ENCODE results near the gene PDXDC1.
"Not testable (repeated sequence)": the region's sequence is repeated elsewhere in the genome, so short reads cannot be mapped to it uniquely, and the experiment has no call there.

The PDXDC1 gene

GRCh38 chr16:15135483-15136360, 160.9 kb downstream of the PDXDC1 start:
- not testable (repeated sequence) for DNase-seq

DNA sequence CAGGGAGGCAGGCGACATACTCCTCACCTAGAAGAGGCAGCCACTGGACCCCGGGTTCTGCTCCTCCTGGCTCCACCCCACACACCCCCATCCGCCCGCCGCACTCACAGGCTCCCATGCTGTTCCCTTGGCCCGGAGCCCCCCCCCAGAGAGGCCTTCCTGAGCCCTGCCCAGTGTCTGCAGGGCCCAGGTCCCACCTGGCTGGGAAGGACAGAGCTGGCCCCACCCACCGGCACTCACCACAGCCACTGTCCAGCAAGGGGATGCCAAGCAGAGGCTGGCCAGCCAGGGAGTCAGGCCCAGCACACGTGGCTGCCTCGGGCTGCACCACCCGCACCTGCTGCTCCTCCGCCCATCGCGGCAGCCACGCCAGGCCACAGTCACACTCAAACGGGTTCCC, 162.7 kb downstream of the PDXDC1 start:
- DNase-seq: not testable (repeated sequence)

- not testable (repeated sequence) for DNase-seq
These were observed 165.9 kb downstream of the PDXDC1 start for GRCh38 chr16:15140444-15141365.

GRCh38 chr16:15141586-15141985, 166.8 kb downstream of the PDXDC1 start:
- no peak for DNase-seq

GRCh38 chr16:15142107-15142890, 167.5 kb downstream of the PDXDC1 start:
- DNase-seq: not testable (repeated sequence)

DNA sequence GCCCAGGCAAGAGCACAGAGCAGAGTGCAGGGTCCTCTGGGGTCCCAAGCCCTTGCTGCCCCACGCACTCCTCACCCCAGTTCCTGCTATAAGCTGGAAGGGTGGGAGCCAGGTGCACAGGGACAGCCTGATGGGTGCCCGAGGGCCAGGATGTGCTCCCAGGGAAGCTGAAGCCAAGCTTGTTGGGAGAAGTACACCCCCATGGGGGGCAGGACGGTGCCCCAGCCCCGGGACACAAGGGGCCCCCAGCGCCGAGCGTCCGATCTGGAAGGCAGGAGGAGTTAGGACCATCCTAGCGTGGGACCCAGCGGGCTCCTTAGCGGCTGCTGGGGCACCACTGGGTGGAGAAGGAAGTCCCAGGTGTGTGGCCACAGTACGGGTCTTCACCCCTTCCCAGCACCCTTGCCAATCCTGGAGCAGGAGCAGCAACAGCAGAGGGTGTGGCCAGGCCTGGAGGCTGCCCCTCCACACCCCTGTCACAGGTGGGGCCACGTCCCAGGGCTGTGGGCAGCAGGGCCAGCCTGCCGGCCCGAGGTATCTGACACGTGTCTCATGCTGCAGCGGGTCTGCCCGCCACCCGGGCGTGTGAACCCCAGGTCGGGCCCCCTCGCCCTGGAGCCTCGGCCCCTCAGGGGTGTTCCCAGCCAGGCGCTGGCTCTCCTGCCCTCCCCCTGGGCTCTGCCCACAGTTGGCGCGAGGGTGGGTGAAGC, 168.2 kb downstream of the PDXDC1 start:
- DNase-seq: not testable (repeated sequence)

- DNase-seq: not testable (repeated sequence)
These were observed 168.8 kb downstream of the PDXDC1 start for GRCh38 chr16:15143601-15144091.

- DNase-seq: not testable (repeated sequence)
These were observed 169.3 kb downstream of the PDXDC1 start for GRCh38 chr16:15144092-15144631.

DNA sequence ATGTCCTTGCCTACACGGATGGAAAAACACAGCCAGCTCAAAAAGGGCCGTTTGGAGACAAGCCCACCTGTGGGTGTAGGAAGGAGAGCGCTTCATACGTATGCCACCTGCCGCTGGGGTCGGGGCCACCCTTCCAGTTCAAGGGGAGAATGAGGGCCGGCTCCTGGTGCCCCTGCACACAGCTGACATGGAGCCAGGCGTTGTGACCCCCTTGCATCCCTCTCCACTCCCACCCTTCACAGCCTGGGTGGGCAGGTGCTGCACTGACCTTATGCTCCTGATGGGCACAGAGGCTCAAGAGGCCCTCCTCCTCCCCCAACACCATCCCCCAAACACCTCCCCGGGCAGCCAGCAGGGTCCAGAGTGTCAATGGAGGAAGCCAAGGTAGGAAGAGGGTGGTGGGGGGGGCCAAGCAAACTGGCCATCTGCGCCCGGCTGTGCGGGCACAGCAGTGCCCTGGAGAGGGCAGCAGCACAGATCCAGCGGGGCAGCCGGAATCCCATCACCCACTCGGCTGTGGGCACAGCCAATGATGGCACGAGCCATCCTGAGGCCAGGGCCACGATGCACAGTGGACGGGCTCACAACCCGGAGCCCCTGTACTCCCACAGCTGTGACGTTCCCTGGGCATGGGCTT, 170.1 kb downstream of the PDXDC1 start:
- not testable (repeated sequence) for DNase-seq

GRCh38 chr16:15145418-15146263, 170.8 kb downstream of the PDXDC1 start:
- DNase-seq: not testable (repeated sequence)

DNA sequence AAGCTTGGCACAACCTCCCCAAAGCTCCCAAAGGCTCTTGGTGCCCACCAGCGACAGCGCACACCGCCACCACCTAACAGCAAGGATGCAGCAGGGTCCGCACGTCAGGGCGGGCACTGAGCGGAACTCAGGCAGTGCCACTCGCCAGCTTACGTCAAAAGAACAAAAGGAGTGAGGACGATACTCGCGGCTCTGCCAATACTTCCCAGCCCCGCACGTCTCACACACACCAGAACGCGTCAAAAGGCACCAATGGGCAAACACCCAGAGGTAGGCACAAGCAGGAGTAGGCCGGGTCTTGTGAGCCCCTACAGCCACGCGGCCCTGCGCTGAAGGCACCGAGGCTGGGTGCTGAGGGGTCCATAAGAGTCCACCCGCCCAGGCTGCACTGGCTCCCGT, 171.4 kb downstream of the PDXDC1 start:
- not testable (repeated sequence) for DNase-seq

GRCh38 chr16:15148831-15149230, 174.0 kb downstream of the PDXDC1 start:
- not testable (repeated sequence) for DNase-seq

GRCh38 chr16:15149260-15149659, 174.4 kb downstream of the PDXDC1 start:
- DNase-seq: not testable (repeated sequence)

- DNase-seq: not testable (repeated sequence)
These were observed 179.2 kb downstream of the PDXDC1 start for GRCh38 chr16:15154005-15154404.

DNA sequence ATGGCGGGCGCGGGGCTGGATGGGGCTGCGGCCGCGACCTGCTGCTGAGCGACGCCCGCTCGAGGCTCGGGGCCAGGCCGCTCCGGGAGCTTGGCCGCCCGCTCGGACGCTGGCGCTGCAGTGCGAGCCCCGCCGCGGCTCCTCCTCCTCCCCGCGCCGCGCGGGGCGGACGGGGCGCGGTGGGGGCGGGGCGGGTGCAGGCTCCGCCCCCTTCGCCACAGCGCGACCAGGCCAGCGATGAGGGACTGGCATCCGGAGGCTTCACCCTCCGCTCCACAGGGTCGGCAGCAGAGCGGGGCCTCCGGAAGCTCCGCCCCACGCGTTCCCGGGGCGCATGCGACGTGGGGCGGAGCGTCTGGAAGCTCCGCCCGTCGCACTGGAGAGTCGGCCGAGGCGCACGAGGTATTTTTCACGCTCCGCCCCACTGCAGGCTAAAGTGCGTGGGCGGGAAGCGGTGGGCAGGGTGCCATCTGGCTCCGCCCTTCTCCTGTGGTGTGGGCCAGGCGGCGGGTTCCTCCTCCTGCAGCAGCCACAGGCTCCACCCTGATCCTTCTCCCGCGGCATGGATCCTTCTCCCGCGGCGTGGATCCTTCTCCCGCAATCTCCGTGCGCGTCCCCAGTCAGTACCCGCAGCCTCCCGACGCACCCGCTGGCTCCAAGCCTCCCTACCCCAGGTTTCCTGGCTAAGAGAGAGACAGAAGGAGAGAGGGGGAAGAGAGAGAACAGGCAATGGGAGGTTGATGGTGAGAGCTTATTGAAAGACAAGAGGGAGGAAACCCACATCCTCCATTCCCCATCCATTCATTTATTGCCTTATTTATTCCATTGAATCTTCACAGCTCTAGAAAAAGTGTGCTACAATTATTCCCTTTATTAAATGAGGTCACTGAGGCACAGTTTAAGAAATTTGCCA, 180.1 kb downstream of the PDXDC1 start:
- peak; percentile 96 for DNase-seq

GRCh38 chr16:15157644-15158043, 182.8 kb downstream of the PDXDC1 start:
- DNase-seq: not testable (repeated sequence)

DNA sequence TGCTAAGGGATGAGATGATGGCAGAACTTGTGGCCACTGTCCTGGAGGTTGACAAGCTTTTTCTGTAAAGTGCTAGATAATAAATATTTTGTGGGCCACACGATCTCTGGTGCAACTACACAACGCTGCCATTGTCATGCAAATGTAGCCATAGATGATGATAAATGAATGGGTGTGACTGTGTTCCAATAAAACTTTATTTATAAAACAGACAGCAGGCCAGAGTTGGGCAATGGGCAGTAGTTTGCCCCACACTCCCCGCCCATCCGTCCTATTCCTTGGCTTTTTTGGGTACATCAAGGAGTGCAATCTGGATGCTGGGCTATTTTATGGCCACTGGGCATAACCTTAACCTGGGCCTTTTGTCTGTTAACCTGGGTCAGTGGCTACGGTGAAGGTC, 184.8 kb downstream of the PDXDC1 start:
- not testable (repeated sequence) for DNase-seq

- not testable (repeated sequence) for DNase-seq
These were observed 185.7 kb downstream of the PDXDC1 start for GRCh38 chr16:15160571-15160970.

DNA sequence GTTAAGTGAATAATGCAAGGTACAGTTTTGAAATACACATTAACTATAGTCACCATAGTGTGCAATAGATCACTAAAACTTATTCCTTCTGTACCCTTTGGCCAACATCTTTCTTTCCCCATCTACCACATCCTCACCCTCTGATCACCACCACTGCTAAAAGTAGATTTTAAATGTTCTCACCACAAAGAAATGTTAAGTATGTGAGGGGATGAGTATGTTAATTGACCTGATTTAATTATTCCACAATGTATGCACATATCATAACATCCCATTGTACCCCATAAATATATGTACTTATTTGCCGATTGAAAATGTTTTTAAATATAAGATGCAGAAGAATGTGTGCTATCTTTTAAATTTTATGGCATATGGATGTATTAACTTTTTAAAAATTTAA, 188.2 kb downstream of the PDXDC1 start:
- DNase-seq: not testable (repeated sequence)
